ENCODE measurements around the gene LSM12. TPM values are rescaled to one million over a fixed set of nuclear protein-coding genes. Genes with fewer than 3 reads are reported as not detected.

Gene LSM12
- total RNA-seq, 4 donors from 2014 or later: 41.6 to 79.0 (median 56.5) TPM

GRCh38 chr17:44069974-44070454, 3.5 kb upstream of the LSM12 start:
- no peak for TF ChIP-seq CTCF (IDR thresholded peaks at IDR 0.05 in 4 of 5, conservative IDR thresholded peaks at IDR 0.05 in 1 of 5)
- TF ChIP-seq POLR2A (IDR thresholded peaks at IDR 0.05): no peak
- peaks cover 35 to 50% of the 10 kb centered on the region in 2 donors for H3K4me1 ChIP-seq
- H3K27me3 ChIP-seq: no peaks in the 10 kb centered on the region
- DNase-seq (no peak), ATAC-seq (peak in 1 of 2 donors; percentile 5)
- in situ Hi-C loops (cut with MboI; ENCODE audit: low sequenced_read_pairs in 4 of 4): loop anchor here in 2 of 4 donors (5.0 to 10.0 kb wide), 2 partner anchors 52 to 55 kb away; partner anchors contain the start of gene HDAC5 (in 2 of the 2)
- H3K27ac ChIP-seq: peak overlapping the region; percentile 90 to 96 (median 94)
- no peaks in the 10 kb centered on the region for H3K36me3 ChIP-seq
- intact Hi-C loops (cut with DNase I; ENCODE audit: low total_unique reads): loop anchor here (1.0 to 5.0 kb wide), 4 partner anchors 41 to 117 kb away; partner anchors contain the start of genes HDAC5, TMEM101 and TMUB2
- H3K9me3 ChIP-seq: no peaks in the 10 kb centered on the region
- peak overlapping the region; percentile 79 to 94 (median 91) for H3K4me3 ChIP-seq

GRCh38 chr17:44067545-44067940, 1.1 kb upstream of the LSM12 start:
- H3K9me3 ChIP-seq: no peaks in the 10 kb centered on the region
- ATAC-seq (no peak), DNase-seq (no peak)
- intact Hi-C loops (cut with DNase I; ENCODE audit: low total_unique reads) (no loop called here), in situ Hi-C loops (cut with MboI; ENCODE audit: low sequenced_read_pairs in 4 of 4) (loop anchor here in 2 of 4 donors (5.0 to 10.0 kb wide), 2 partner anchors 55 to 57 kb away; partner anchors contain the start of gene HDAC5 (in 2 of the 2))
- H3K36me3 ChIP-seq: peaks cover 0 to 7% of the 10 kb centered on the region in 2 donors
- H3K4me3 ChIP-seq: no peak overlapping the region
- H3K27me3 ChIP-seq: no peaks in the 10 kb centered on the region
- H3K27ac ChIP-seq: peak overlapping the region in 3 of 4 donors; percentile 86 to 96 (median 95)
- peaks cover 32% of the 10 kb centered on the region in 2 donors for H3K4me1 ChIP-seq
- TF ChIP-seq POLR2A (IDR thresholded peaks at IDR 0.05) (no peak), CTCF (IDR thresholded peaks at IDR 0.05 in 4 of 5, conservative IDR thresholded peaks at IDR 0.05 in 1 of 5) (no peak)

GRCh38 chr17:44065668-44066203, 735 bp downstream of the LSM12 start:
- TF ChIP-seq POLR2A (IDR thresholded peaks at IDR 0.05): no peak
- Histone ChIP-seq H3K4me3 (peak overlapping the region; percentile 61 to 84 (median 66)), H3K36me3 (peaks cover 0 to 7% of the 10 kb centered on the region in 2 donors), H3K27ac (peak overlapping the region; percentile 86 to 96 (median 94)), H3K4me1 (peaks cover 20 to 23% of the 10 kb centered on the region in 2 donors), H3K9me3 (no peaks in the 10 kb centered on the region), H3K27me3 (no peaks in the 10 kb centered on the region)
- ATAC-seq: no peak
- intact Hi-C loops (cut with DNase I; ENCODE audit: low total_unique reads) (no loop called here), in situ Hi-C loops (cut with MboI; ENCODE audit: low sequenced_read_pairs in 4 of 4) (loop anchor here in 2 of 4 donors (5.0 to 10.0 kb wide), 2 partner anchors 57 to 59 kb away; partner anchors contain the start of gene HDAC5 (in 2 of the 2))
- no peak for DNase-seq

GRCh38 chr17:44063704-44064639, 2.5 kb downstream of the LSM12 start:
- no peaks in the 10 kb centered on the region for H3K9me3 ChIP-seq
- DNase-seq (no peak), ATAC-seq (no peak)
- H3K4me3 ChIP-seq: no peak overlapping the region
- H3K4me1 ChIP-seq: peaks cover 18 to 25% of the 10 kb centered on the region in 2 donors
- no peaks in the 10 kb centered on the region for H3K27me3 ChIP-seq
- TF ChIP-seq POLR2A (IDR thresholded peaks at IDR 0.05): no peak
- peaks cover 0 to 13% of the 10 kb centered on the region in 2 donors for H3K36me3 ChIP-seq
- H3K27ac ChIP-seq: no peak overlapping the region
- intact Hi-C loops (cut with DNase I; ENCODE audit: low total_unique reads) (no loop called here), in situ Hi-C loops (cut with MboI; ENCODE audit: low sequenced_read_pairs in 4 of 4) (loop anchor here in 1 of 4 donors (10.0 kb wide), 1 partner anchor 61 kb away; the partner anchor contains the start of gene HDAC5)

GRCh38 chr17:44062871-44063270, 3.6 kb downstream of the LSM12 start:
- H3K4me1 ChIP-seq: peaks cover 18 to 27% of the 10 kb centered on the region in 2 donors
- DNase-seq (no peak), ATAC-seq (no peak)
- no peaks in the 10 kb centered on the region for H3K27me3 ChIP-seq
- TF ChIP-seq CTCF (IDR thresholded peaks at IDR 0.05 in 4 of 5, conservative IDR thresholded peaks at IDR 0.05 in 1 of 5) (no peak), POLR2A (IDR thresholded peaks at IDR 0.05) (no peak)
- no peak overlapping the region for H3K4me3 ChIP-seq
- peak overlapping the region in 1 of 4 donors; percentile 10 for H3K27ac ChIP-seq
- in situ Hi-C loops (cut with MboI; ENCODE audit: low sequenced_read_pairs in 4 of 4) (loop anchor here in 1 of 4 donors (10.0 kb wide), 1 partner anchor 62 kb away; the partner anchor contains the start of gene HDAC5), intact Hi-C loops (cut with DNase I; ENCODE audit: low total_unique reads) (no loop called here)
- peaks cover 0 to 20% of the 10 kb centered on the region in 2 donors for H3K36me3 ChIP-seq
- no peaks in the 10 kb centered on the region for H3K9me3 ChIP-seq

All from gastrocnemius medialis (tissue), 4 donors.